ENCODE measurements around the gene RAB3A. TPM values are rescaled to one million over a fixed set of nuclear protein-coding genes. Genes with fewer than 3 reads are reported as not detected.

The RAB3A gene
- total RNA-seq, 1 experiment from 2014 or later = 10.6 TPM

GRCh38 chr19:18245297-18245696, 41.5 kb upstream of the RAB3A start:
- no peak overlapping the region for H3K9ac ChIP-seq (ENCODE audit: low read length)
- H3K4me3 ChIP-seq (replicated peaks in 1 of 2; ENCODE audit: low read depth in 1 of 2, low read length in 2 of 2) = no peak overlapping the region
- DNase-seq (ENCODE audit: low read depth, low spot score) (no peak), ATAC-seq (no peak)
- H3K36me3 ChIP-seq (ENCODE audit: control insufficient read depth in 1 of 2, insufficient read depth in 2 of 2, low read length in 2 of 2) = no peaks in the 10 kb centered on the region
- H4K20me1 ChIP-seq (ENCODE audit: insufficient read depth) = no peaks in the 10 kb centered on the region
- H3K27me3 ChIP-seq (ENCODE audit: insufficient read depth, low read length) = no peaks in the 10 kb centered on the region
- H3K79me2 ChIP-seq (ENCODE audit: insufficient read depth, low read length) = no peaks in the 10 kb centered on the region
- CTCF ChIA-PET = interaction anchor here (0.6 to 2.6 kb wide), 3 partner anchors 10 to 130 kb away, joined by 3 to 7 read pairs (median 4); a partner anchor contains a TSS
- no peak overlapping the region for H2AFZ ChIP-seq (ENCODE audit: low read depth, low read length, poor library complexity, severe bottlenecking)
- RAD21 ChIA-PET (ENCODE audit: low non-redundant PET in 1 of 2, low total read pairs in 2 of 2, uncharacterized antibody in 2 of 2, unreplicated experiment in 2 of 2) = interaction anchor here in 1 of 2 experiments (0.6 to 0.7 kb wide), 2 partner anchors 73 to 111 kb away, joined by 3 to 4 read pairs; no protein-coding TSS in a partner anchor
- no peak overlapping the region for H3K27ac ChIP-seq (ENCODE audit: low read depth, low read length)
- H3K4me2 ChIP-seq (ENCODE audit: low read length) = no peak overlapping the region
- no peaks in the 10 kb centered on the region for H3K9me3 ChIP-seq (ENCODE audit: control insufficient read depth in 1 of 2, insufficient read depth in 1 of 2, low read depth in 1 of 2, low read length in 2 of 2)
- no peaks in the 10 kb centered on the region for H3K4me1 ChIP-seq (ENCODE audit: control insufficient read depth in 1 of 2, insufficient read depth in 2 of 2, low read length in 2 of 2)
- H3K9me2 ChIP-seq (ENCODE audit: insufficient read depth) = no peaks in the 10 kb centered on the region
- intact Hi-C loops (cut with micrococcal nuclease) = no loop called here
- TF ChIP-seq SIN3A (IDR thresholded peaks at IDR 0.05; ENCODE audit: low read depth) (no peak), EZH2 (IDR thresholded peaks at IDR 0.05) (no peak), YY1 (IDR thresholded peaks at IDR 0.05; ENCODE audit: extremely low read depth, insufficient replicate concordance, low read depth, low read length) (no peak), MAX (IDR thresholded peaks at IDR 0.05) (no peak), ZNF274 (IDR thresholded peaks at IDR 0.05; ENCODE audit: low read depth, low read length) (no peak), EZH2phosphoT487 (IDR thresholded peaks at IDR 0.05; ENCODE audit: borderline replicate concordance) (no peak), CBX3 (IDR thresholded peaks at IDR 0.05; ENCODE audit: low read depth) (no peak), EGR1 (IDR thresholded peaks at IDR 0.05; ENCODE audit: low read depth) (no peak), ELF1 (IDR thresholded peaks at IDR 0.05; ENCODE audit: borderline replicate concordance, low read depth) (no peak), ZBTB33 (IDR thresholded peaks at IDR 0.05; ENCODE audit: extremely low read depth, insufficient replicate concordance, low read length) (no peak), ATF3 (IDR thresholded peaks at IDR 0.05) (no peak), RAD21 (IDR thresholded peaks at IDR 0.05; ENCODE audit: low read depth) (no peak), CTCF (IDR thresholded peaks at IDR 0.05 in 2 of 3, conservative IDR thresholded peaks at IDR 0.05 in 1 of 3; ENCODE audit: borderline replicate concordance in 1 of 3, insufficient read depth in 1 of 3, low read depth in 2 of 3, low read length in 2 of 3) (no peak), ZFX (IDR thresholded peaks at IDR 0.05) (no peak), REST (IDR thresholded peaks at IDR 0.05; ENCODE audit: low read depth) (no peak)
- no TSS peak for BruUV-seq (replicated peaks)
- POLR2A ChIA-PET = interaction anchor here (0.7 kb wide), 1 partner anchor 259 kb away, joined by 3 read pairs; no protein-coding TSS in a partner anchor
